GM21619 (cell line): Measurements from ENCODE around the gene EFNA5.

Source experiments
- ATAC-seq: cut with Tn5 transposase; IDR thresholded peaks from one replicate; pipeline ENCODE4 v1.9.1; 2021; ENCODE audit not compliant: unreplicated experiment

The EFNA5 gene

GRCh38 chr5:107403228-107403953, 267.3 kb downstream of the EFNA5 start:
- ATAC-seq: no peak

DNA sequence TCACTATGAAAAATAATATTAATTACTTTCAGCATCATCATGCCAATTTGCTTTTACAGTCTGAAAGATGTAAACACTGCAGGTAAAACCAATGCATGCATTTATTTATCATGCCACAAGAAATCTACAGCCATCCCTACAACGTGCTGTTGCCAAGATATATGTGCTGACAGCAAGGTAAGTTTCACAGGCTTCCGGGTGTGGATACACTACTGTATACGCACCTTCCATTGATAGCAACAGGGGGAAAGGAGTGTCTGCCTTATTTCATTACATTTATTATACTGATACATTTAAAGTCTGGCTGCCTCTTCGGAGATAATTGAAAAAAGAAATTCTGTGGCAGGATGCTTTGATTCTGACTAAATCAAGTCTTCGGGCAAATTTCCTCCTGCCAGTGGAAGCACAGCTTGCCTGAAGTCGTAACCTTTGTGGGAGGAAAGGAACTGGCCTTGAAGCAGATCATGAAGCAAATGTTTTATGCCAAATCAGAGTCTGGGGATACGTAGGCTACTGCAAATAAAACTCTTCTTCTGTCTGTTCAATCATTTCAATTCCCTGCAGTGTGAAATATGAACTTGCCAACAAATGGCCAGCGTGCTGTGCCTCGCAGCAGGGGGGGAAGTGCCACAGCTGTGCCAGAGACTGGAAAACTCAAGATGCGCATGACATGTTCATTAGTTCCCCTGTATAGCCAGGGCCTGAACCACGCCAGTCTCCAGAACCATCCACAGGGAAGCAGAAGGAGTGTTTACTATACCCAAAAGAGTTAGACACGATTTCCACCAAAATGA, 268.1 kb downstream of the EFNA5 start:
- ATAC-seq: no peak

DNA sequence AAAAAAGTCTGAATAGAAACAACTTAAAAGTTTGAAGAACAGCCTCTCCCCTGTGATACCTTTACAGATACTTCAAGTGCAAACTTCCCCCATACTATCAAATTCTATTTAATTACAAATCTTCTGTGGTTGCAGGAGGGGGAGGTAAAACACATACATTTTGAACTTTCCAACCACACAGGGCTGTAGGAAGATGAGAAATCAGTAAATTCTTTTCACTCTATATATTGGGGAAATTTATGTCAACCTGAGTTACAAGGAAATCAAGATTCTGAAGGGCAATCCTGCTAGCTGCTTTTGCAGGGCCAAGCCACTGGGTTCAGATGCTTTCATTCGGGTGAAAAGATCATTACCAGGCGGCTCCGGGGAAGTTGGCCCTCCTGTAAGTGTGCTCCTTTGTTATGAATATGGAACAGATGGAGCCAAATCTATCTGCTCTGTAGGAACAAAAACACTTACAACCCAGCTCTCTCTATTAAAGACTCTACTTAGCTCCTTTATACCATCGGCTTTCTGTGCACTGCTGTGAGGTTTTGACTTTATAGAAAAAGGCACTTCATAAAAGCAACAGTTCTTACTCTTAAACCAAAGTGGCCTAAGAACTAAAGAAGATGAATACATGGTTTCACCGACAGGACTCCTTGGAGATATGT, 269.1 kb downstream of the EFNA5 start:
- ATAC-seq: no peak

DNA sequence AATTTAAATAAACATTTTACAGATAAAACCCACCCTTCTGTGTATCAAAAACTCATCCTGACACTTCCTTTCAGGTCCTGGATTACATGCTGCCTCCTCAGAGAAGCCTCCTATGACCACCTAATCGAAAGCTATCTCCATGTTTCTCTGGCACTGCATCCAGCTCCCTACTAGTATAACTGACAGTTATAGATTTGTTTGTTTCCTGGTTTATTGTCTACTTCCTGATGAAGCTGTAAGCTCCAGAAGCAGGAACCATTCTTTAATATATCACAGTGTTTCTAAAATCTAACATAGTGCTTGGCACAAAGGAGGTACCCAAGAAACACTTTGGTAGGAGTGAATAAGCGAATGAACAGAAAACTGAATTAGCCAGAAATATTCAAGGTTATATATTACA, 270.4 kb downstream of the EFNA5 start:
- no peak for ATAC-seq

GRCh38 chr5:107398703-107399102, 272.0 kb downstream of the EFNA5 start:
- no peak for ATAC-seq

DNA sequence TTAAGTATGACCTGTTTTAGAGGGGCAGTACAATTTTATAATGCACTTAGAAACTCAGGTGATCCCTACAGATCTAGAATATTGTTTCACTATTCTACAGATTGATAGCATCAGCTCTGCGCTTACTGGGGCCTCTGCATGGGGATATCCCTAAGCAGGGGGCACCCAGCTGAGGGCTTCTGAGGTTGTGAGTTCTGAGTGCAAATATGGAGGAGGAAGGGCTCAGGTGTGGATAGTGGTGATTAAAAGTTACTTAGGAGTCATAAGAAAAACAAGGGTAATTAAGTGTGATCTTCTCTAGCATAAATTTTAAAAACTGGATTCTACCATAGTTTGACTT, 274.4 kb downstream of the EFNA5 start:
- peak; percentile 39 for ATAC-seq

DNA sequence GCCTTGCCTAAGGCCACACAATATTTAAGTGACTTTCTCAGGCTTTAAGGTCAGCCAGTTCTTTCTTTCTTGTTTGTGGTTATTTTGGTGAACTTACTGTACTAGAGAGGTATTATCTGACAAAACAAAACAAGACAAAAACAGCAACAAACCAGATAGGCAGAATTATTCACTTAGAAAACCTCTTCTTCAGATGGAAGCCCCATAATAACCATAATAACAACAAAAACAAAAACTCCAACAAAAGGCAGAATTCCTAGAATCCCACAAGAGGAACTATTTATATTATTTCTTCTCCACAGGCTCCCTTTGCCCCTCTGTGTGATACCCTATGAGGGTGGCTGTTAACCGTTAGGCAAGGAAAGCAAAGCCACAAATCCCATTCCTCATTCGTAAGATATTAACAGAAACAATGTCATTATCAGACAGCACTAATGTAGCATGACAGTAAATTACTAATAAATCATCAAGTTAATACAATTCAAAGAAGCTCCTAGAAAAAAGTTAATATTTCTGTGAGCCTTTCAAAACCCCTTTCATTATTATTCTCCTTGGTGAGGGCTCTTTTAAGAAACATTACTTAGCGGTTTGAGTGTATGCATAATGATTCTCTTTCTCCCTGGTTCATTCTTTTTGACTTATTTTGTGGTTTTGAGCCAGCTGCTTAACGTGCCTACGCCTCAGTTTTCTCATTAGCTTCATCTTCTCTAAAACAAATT, 274.9 kb downstream of the EFNA5 start:
- ATAC-seq: peak; percentile 86

DNA sequence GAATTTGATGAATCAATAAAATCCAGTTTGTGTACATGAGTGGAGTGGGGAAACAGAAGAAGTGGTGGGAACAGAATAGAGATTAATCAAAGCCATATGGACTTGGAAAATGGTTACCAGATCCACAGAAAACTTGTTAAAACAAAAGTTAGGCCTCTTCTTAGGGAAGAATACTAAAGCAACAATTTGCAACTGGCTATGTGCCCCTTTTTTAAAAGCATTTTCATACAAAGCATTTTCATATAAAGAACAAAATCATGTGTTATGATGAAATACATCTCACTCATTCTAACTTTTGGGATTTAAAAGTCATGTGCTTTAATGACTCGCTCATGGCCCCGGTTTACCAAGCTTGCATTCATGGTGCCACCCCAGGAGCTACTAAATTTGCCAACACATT, 276.9 kb downstream of the EFNA5 start:
- no peak for ATAC-seq

GRCh38 chr5:107391787-107392186, 278.9 kb downstream of the EFNA5 start:
- no peak for ATAC-seq

GRCh38 chr5:107389775-107390148, 281.0 kb downstream of the EFNA5 start:
- ATAC-seq: no peak

GRCh38 chr5:107389130-107389774, 281.5 kb downstream of the EFNA5 start:
- ATAC-seq: peak; percentile 89

- peak; percentile 41 for ATAC-seq
Measured at GRCh38 chr5:107388141-107388861, 282.4 kb downstream of the EFNA5 start.

DNA sequence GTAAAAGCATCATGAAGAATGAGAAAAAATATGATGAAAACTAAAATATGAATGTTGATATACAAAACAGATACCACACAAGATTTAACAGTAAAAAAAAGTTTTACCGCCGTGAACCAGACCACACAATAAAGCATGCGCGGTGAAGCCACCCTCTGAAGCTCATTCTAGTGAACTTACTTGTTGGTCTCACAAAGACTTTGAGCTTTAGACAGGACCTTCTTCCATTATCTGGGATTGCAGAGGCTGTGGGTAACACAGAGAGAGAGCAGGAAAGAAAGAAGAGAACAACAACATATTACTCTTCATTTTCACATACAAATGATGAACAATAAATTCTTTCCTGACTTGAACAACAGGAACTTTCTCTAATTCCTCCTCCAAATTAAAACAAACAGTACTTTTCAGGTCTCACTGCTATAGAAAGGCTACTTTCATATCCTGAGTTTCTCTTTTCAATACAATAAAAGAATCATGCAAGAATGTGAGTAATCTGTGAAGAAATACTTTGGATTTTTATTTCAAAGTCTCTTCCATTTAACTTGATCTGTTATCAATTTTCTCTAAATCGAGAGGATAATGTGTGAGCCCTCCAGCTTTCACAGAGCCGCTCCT, 283.1 kb downstream of the EFNA5 start:
- no peak for ATAC-seq

GRCh38 chr5:107385708-107386107, 285.0 kb downstream of the EFNA5 start:
- ATAC-seq: no peak

DNA sequence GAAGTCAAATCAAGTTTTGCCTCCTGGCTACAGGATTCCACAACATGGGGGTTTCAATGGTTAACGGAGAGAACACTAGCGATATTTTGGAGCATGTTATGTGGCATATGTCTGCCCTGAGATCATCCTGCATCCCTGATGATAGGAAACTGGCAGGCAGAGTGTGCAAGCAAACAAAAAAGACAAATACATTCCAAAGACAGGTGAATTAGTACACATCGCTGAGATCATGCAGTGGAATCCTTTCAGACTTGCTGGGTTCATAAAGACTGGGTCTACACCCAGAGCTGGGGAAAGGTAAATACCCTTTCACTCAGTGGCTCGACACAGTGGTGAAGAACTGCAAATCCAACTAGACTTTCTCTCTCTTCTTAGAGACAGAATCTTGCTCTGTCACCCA, 286.5 kb downstream of the EFNA5 start:
- ATAC-seq: no peak

DNA sequence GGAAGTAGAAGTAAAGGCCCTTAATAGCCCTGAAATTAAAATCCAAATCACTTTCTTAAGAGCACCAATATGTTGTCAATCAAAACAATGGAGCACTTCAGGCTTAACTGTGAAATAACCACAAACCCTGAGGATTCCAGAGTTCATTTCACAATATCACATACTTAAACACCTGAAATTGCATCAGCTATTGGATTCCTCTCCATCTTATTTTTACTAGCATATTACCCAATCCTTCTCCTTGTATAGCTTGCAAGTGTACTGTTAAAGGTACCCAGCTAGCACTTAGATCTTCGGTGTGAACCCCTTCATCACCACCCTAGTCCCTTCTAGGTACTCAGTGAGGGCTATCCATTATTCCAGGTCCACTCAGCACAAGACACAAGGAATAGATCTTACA, 287.3 kb downstream of the EFNA5 start:
- no peak for ATAC-seq

GRCh38 chr5:107381189-107381856, 289.4 kb downstream of the EFNA5 start:
- ATAC-seq: no peak

DNA sequence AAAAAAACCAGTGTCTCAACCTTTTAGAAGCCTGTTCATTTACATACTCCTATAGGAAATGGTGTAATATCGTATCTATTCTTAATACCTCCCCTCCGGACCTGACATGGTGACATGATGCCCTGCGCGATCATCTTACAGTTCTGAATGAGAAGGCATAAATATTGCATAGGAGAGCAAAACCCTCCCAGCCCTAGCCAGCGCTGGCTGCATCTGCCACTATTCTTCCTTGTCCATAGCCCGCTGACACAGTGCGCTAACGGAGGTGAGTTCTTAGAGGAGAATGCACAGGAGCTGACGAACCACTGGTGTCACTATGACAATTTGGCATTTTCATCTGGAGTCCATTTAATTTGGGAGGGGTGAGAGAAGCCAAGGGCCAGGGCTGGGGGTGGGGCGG, 290.1 kb downstream of the EFNA5 start:
- ATAC-seq: no peak

DNA sequence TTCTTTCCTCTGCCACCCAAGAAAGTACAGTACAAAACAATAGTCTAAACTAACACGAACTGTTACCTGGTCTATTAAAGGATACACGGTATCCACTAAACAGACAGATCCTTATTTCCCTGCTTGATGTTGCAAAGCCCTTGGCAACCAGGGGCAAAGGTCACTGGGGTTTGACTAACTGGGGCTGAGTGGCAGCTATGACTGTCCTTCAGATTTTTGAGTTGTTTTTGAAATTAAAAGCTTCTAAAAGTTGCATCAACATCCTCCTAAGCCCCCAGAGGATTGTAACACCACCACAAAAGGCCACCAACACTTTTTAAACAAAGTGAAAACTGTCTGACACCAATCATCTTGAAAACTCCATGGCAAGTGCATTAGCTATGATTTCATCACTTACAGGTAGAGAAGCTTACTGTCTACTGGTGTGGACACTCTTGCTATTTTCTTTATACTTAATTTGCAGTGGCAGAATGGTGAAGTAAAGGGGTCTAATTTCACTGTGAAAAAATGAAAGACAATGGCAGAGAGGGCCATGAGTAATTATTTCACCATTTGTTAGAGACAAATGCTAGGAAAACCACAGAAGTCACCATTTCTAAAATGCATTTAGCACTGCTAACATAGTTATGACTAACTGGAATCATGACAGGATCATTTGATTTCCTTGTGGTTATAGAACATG, 292.4 kb downstream of the EFNA5 start:
- ATAC-seq: no peak
